ENCODE measurements around the gene CPM.

DNA sequence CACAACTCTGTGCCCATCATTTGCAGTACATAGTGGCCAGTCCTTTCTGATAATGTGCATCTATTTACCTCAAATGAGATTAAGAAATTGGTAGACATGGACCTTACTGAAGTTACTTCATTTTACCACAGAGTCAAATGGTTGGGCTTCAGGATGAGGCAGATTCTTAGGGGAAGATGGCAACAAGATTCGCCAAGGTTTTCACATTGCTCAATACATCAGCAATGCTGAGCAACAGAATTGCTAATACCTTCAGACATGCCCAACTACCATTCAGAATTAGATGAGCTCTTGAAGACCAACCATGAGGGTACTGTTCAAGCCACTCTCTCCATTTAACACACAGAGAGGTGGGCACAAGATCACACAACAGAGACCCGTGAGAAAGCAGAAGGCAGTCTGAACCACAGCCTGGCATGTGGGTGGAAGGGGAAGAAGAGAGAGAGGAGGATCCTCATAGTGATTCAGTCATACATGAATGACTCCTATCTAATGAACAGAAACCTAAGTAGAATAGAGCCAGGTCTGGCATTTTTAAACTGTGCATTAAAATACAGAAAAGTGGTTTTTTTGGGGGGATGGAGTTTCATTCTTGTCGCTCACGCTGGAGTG, 28.5 kb downstream of the CPM start:
- TF ChIP-seq POLR2A (IDR thresholded peaks at IDR 0.05; ENCODE audit: low read depth, low read length) (no peak), POLR2AphosphoS5 (IDR thresholded peaks at IDR 0.05; ENCODE audit: low read depth, low read length) (no peak), TAF1 (IDR thresholded peaks at IDR 0.05; ENCODE audit: borderline replicate concordance, low read depth, low read length) (no peak)

Data from GM12892 (cell line).